Stimulated activated CD8-positive, alpha-beta memory T cell treated with anti-CD3 and anti-CD28 coated beads, Interleukin-12 subunit alpha, Interleukin-12 subunit beta, amount 100 ng/mL, for 24 hours (primary cell): ENCODE measurements around the gene ANKMY1.
"Not testable (repeated sequence)": the region's sequence is repeated elsewhere in the genome, so short reads cannot be mapped to it uniquely, and the experiment has no call there.

Experiments
- DNase-seq: peaks from one replicate; pipeline ENCODE4 v3.0.0-alpha.2; 2020; ENCODE audit errors: extremely low read depth

Gene ANKMY1

DNA sequence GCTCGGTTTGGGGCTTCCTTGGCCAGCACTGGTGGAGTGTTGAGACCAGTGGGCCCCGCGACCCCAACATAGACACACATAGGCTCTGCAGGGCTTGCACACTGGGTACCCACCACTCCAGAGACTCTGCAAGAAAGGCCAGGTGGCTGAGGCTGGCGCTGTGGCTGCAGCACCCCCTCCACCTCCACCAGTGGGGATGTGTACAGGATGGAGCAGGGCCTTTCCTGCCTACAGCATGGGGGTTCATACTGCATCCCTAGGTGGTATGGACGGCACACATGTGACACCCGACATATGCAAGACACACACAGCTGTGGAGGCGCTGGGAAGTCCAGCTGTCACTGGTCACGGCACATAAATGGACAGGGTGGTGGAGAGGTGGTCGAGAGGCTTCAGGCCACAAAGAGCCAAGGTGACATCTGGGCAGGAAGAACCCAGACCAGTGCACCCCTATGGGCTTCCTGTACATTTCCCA, 11.8 kb upstream of the ANKMY1 start:
- no peak for DNase-seq

DNA sequence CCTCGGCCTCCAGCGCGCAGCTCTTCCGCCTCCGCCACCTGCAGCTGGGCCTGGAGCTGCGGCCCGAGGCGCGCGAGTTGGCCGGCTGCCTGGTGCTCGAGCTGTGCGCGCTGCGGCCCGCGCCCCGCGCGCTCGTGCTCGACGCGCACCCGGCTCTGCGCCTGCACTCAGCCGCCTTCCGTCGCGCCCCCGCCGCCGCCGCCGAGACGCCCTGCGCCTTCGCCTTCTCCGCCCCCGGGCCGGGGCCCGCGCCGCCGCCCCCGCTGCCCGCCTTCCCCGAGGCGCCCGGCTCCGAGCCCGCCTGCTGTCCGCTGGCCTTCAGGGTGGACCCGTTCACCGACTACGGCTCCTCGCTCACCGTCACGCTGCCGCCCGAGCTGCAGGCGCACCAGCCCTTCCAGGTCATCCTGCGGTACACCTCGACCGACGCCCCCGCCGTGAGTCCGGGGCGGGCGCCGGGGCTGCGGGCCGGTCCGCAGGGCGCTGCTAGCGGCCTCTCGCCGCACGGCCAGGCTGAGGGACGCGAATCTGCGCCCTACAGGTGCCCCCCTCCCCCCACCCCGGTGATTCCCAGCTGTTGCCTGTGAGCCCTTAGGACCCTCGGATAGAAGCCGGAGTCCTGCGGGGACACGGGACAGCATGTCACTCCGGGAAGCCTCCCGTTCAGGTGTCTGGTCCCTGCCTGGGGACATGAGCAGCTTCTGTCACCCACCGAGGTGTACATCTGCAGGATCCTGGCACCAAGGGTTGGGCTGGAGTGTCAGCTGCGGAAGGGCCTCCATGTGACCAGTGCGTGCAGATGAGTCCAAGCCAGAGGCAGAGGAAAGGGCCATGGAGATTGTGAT, 11.1 kb upstream of the ANKMY1 start:
- DNase-seq = no peak

DNA sequence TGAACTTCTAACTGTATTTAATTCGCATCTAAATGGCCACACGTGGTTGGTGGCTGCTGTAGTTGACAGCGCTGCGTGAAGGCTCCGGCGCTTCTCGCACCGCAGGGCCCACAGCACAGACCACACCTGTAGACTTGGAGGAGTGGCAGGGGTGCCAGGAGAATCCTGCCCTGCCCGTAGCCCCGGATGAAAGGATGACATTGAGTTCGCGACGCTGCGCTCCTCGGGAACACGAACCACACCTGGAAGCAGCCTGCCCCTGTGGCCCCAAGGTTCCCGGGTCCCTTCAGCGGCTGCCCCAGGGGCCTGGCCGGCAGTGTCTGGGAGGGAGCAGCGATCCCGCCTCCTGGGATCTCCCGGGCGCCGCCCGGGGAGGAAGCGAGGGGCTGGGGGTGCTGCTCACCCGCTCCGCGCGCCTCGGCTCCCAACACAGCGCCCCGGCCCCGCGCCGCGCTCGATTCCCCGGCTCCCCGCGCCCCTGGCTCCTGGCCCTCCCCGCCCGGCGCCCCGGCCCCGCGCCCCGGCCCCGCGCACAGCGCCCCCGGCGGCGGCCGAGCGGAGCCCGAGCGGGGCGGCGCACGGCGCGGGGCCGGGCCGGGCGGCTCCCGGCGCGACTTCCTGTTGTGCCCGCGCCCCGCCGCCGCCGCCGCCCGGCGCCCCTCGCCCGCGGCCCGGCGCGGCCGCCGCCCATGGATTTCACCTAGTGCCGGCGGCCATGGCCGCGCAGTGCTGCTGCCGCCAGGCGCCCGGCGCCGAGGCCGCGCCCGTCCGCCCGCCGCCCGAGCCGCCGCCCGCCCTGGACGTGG, 10.3 kb upstream of the ANKMY1 start, which contains the start of gene RNPEPL1:
Gene RNPEPL1 (plus strand): TSS at position 613 of the 806 bp plus-strand sequence. CDS start 103 bp downstream, at position 716.
- no peak for DNase-seq

GRCh38 chr2:240567137-240567871, 9.5 kb upstream of the ANKMY1 start:
- no peak for DNase-seq

DNA sequence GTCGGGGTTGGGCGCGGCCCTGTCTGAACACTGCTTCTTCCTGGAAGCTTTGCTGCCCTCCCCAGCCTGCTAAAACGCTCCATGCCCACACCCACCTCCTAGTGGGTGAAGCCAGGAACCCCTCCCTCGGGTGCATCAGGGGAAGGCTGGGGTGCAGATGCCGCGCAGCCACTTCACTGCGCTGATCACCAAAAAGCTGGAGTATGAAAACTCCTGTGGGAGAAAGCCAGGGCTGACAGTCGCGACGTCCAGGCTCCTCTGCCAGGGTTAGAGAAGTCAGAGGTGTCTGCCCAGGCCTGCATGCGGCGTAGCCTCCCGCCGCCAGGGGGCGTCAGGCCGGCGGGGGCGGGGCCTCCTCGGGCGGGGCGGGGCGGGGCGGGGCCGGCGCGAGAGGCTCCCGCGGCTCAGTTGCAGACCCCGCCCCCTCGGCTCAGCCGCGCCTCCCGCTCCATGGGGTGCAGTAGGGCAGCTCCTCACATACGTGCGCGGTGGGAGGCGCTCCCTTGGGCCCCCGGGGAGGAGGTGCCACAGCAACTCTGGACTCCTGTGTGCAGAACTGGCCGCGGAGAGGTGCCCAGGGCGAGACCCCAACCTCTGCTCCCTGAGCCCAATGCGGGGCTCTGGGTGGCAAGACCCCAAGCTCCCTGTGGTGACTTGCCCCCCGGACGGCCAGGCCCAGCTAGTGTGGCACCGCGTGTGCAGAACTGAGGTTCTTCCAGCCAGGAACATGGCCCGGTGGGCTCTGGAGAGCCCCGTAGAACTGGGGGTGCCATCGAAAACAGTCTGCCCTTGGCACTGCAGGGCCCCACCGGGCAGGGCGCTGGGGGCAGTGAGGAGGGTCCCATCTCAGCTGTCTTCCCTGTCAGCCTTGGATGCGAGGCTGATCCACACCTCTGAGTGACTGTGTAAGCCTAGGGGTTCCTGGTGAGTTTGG, 8.7 kb upstream of the ANKMY1 start:
- peak; percentile 92 for DNase-seq

- DNase-seq = peak; percentile 79
These were observed 7.8 kb upstream of the ANKMY1 start for GRCh38 chr2:240565333-240566202.

- no peak for DNase-seq
These were observed 7.0 kb upstream of the ANKMY1 start for GRCh38 chr2:240564561-240565332.

DNA sequence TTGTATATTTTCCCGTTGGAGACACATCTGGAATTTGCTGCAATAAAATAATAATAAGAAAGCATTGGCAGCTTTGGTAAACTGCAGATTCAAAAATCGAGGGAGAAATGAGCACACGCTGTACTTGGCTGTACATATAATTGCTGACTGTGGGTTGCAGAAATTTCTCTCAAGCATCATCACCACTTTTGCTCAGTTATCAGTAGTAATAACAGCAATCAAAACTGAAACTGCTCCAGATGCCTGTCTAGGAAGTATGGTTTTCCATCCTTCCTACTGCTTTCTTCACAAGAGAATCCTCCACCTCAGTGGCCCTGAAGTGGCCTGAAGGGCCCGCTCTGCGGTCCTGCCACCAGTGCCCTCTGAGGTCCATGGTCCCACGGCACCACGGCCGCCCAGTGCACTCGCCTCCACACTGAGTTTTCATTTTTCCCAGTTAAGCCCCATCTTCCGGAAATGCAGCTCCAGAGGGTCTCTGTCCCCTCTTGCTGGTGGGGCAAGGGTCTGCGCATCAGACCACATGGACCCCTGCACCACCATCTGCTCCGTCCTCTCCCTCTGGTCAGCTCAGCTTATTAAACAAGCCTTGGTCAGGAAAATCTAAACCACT, 6.3 kb upstream of the ANKMY1 start:
- no peak for DNase-seq

- DNase-seq = not testable (repeated sequence)
These were observed 5.4 kb upstream of the ANKMY1 start for GRCh38 chr2:240563231-240563630.

DNA sequence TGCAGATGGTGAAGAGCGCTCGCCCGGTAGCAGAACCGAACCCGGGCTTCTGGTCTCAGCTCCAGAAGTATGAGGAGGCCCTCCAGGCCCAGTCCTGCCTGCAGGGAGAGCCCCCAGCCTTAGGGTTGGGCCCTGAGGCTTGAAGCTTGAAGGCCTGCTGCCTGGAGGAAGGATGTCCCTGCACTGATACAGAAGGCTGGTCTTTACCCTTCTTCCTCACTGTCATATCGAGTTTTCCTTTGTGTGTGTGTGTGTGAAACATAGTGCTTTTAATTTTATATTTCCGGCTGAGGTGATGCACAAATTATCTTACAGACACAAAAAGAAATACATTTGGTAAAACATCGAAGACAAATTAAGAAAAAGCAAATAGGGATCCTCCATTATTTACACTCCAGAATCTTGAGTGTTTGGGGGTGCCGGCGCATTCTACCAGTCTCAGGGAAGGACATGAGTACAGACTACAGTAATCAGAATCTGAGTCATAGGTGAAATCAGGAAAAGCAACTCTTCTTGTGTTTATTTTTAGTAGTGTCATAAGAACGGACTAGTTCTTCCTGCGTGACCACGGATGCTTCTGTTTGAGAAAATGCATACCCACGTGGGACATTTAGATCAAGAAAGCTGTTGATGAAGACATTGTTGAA, 3.7 kb upstream of the ANKMY1 start:
- no peak for DNase-seq

DNA sequence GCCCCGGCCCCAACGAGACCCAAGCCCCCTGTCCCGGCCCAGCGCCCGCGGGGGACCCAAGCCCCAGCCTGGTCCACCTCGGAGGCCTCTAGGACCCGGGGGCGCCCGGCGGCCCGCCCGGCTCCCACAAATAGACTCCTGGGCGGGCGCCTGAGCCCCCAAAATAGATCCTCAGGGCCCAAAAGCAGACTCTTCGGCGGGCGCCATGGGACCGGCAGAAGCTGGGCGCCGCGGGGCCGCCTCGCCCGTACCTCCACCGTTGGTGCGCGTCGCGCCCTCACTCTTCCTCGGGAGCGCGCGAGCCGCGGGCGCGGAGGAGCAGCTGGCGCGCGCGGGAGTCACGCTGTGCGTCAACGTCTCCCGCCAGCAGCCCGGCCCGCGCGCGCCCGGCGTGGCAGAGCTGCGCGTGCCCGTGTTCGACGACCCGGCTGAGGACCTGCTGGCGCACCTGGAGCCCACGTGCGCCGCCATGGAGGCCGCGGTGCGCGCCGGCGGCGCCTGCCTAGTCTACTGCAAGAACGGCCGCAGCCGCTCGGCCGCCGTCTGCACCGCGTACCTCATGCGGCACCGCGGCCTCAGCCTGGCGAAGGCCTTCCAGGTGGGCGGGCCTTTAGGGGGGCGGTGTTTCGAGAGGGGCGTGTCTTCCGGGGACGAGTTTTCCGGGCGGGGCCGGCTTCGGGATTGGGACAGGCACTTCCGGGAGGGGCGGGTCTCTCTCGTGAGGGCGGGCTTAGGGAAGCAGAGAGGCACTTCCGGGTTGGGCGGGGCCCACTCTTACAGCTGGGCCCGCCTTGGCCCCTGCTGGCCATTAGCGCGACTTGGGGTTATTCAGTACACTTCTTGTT, 2.9 kb upstream of the ANKMY1 start:
- peak; percentile 99 for DNase-seq

GRCh38 chr2:240560084-240560479, 2.3 kb upstream of the ANKMY1 start, which contains the start of gene DUSP28:
TSS of gene DUSP28 (plus strand) at chr2:240560357. CDS start at chr2:240560685, 328 bp downstream.
- DNase-seq = peak; percentile 76

DNA sequence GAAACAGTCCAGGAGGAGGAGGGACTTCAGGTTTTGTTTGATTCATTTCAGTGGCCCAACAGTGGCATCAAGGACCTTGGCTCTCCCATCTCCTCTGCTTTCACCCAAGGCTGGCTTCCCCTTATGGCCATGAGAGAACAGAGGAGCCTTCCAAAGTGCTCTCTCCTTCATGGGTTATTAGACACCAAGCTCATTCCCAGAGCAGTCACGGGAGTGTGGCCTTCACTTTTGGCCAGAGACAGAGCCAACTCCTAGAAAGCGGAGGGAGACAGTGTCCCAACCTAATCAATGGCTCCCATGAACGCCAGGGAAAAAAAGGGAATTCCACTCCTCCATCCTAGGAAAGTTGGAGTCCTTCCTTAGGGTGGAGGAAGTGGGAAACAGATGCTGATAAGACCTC, 1.5 kb upstream of the ANKMY1 start:
- no peak for DNase-seq

GRCh38 chr2:240558236-240558761, 511 bp upstream of the ANKMY1 start:
- no peak for DNase-seq

- DNase-seq = no peak
These were observed 562 bp downstream of the ANKMY1 start for GRCh38 chr2:240557101-240557751.

GRCh38 chr2:240556553-240557100, 1.2 kb downstream of the ANKMY1 start:
- DNase-seq = no peak
